Aorta (tissue), 5 donors: ENCODE results near the gene NUTF2. TPM values are rescaled to one million over a fixed set of nuclear protein-coding genes. Genes with fewer than 3 reads are reported as not detected.

Experiments
- ATAC-seq: fragments of 200-7000 bp; cut with Tn5 transposase; one replicate; pipeline ENCODE4 v1.9.1; 2022; ENCODE audit warnings: moderate library complexity; ENCODE audit not compliant: low FRiP score
- DNase-seq, 2 donors: peaks; one replicate each; pipeline ENCODE4 v3.0.0-alpha.2; 2020
- H3K27ac ChIP-seq, 2 donors: one replicate each; pipeline ENCODE4 v1.5.1; 2013; ENCODE audit warnings: low read length in 2 of 2, mild to moderate bottlenecking in 2 of 2, moderate library complexity in 2 of 2, control low read depth in 1 of 2, inconsistent platforms in 1 of 2, low read depth in 1 of 2
- H3K27me3 ChIP-seq, 2 donors: one replicate each; pipeline ENCODE4 v1.6.1; 2013; ENCODE audit warnings: control low read depth in 1 of 2, low read length in 1 of 2, mild to moderate bottlenecking in 1 of 2, moderate library complexity in 1 of 2; ENCODE audit not compliant: insufficient read depth in 2 of 2, control insufficient read depth in 1 of 2
- H3K36me3 ChIP-seq, 2 donors: one replicate each; pipeline ENCODE4 v1.6.1; 2013; ENCODE audit warnings: control low read depth in 1 of 2, low read length in 1 of 2, mild to moderate bottlenecking in 1 of 2; ENCODE audit not compliant: insufficient read depth in 2 of 2, control insufficient read depth in 1 of 2
- H3K4me1 ChIP-seq, 2 donors: one replicate each; pipeline ENCODE4 v1.6.1; 2013; ENCODE audit warnings: low read length in 2 of 2, control low read depth in 1 of 2, mild to moderate bottlenecking in 1 of 2, moderate library complexity in 1 of 2; ENCODE audit not compliant: insufficient read depth in 2 of 2, control insufficient read depth in 1 of 2
- H3K4me3 ChIP-seq, 2 donors: one replicate each; pipeline ENCODE4 v1.5.1; 2013; ENCODE audit warnings: low read length in 2 of 2, control low read depth in 1 of 2, mild to moderate bottlenecking in 1 of 2
- H3K9me3 ChIP-seq: one replicate; pipeline ENCODE4 v1.6.1; 2013; ENCODE audit warnings: mild to moderate bottlenecking, low read length; ENCODE audit not compliant: control insufficient read depth
- WGBS, 2 donors: extraction: QIAGEN DNeasy Blood & Tissue Kit; methylation state at CpG; one replicate each; pipeline ENCODE4 v1.1.7; 2013; 5-methylcytosine and 5-hydroxymethylcytosine counted together
- intact Hi-C, 2 donors: fragments of 100-400 bp; cut with DNase I; formaldehyde crosslinking; loops; one replicate each; pipeline versions ENCODE4 v1.14.2 to v1.15.0; 2022
- polyA plus RNA-seq, 2 donors: library from polyadenylated mRNA; stranded (reverse); fragments of 200-250 nt; gene quantifications; one replicate each; pipeline ENCODE4 v1.2.3, GENCODE V29; 2013
- total RNA-seq, 2 donors: library from RNA; stranded (reverse); fragmentation: NEBNext Ultra II Directional; extraction: Animal tissue kit (Norgen Biotek cat#: 25700); gene quantifications; one replicate each; pipeline ENCODE4 v1.2.1, GENCODE V29; 2021
- donor health status: healthy with polysubstance abuse.
- donor health status: Bipolar disorder and iron deficiency.
- donor health status: DM: no; HTN: no; CAD: no.
- donor health status: DM: no; HTN: no; CAD: no.
- donor health status: DM: yes; HTN: yes; CAD: no.

Gene NUTF2
- total and polyA plus RNA-seq, 4 donors = 80.7 to 130 (median 91.8) TPM

- DNase-seq (peak; percentile 75 to 83), ATAC-seq (peak; percentile 35)
- WGBS, 2 donors = 0 to 1% methylated on average over 59 to 67 of the region's 67 CpGs
- Histone ChIP-seq H3K4me1 (peaks cover 0 to 2% of the 10 kb centered on the region in 2 donors), H3K4me3 (peak overlapping the region; percentile 50 to 81), H3K27me3 (no peaks in the 10 kb centered on the region), H3K9me3 (no peaks in the 10 kb centered on the region), H3K27ac (peak overlapping the region in 1 of 2 donors; percentile 97), H3K36me3 (no peaks in the 10 kb centered on the region)
- intact Hi-C loops = loop anchor here (2.0 to 5.0 kb wide), 3 partner anchors 35 to 50 kb away; partner anchors contain the start of genes NRN1L (in 1 of the 2), PSKH1 (in 1 of the 2), RANBP10 (in 1 of the 2) and TSNAXIP1 (in 1 of the 2)
Observed at GRCh38 chr16:67842509-67843342, 4.0 kb upstream of the NUTF2 start.

GRCh38 chr16:67843343-67843765 is 3.4 kb upstream of the NUTF2 start:
- peaks cover 0 to 5% of the 10 kb centered on the region in 2 donors for H3K4me1 ChIP-seq
- no peak for ATAC-seq
- intact Hi-C loops = loop anchor here (2.0 to 5.0 kb wide), 3 partner anchors 36 to 49 kb away; partner anchors contain the start of genes NRN1L (in 1 of the 2), PSKH1 (in 1 of the 2), RANBP10 (in 1 of the 2) and TSNAXIP1 (in 1 of the 2)

GRCh38 chr16:67844497-67844896 is 2.2 kb upstream of the NUTF2 start:
- Histone ChIP-seq H3K4me1 (peaks cover 0 to 5% of the 10 kb centered on the region in 2 donors), H3K27me3 (no peaks in the 10 kb centered on the region), H3K4me3 (no peak overlapping the region), H3K36me3 (no peaks in the 10 kb centered on the region), H3K27ac (peak overlapping the region in 1 of 2 donors; percentile 20), H3K9me3 (no peaks in the 10 kb centered on the region)
- DNase-seq (no peak), ATAC-seq (no peak)
- intact Hi-C loops = loop anchor here (5.0 kb wide), 2 partner anchors 37 to 38 kb away; partner anchors contain the start of genes NRN1L (in 1 of the 2), RANBP10 (in 1 of the 2) and TSNAXIP1 (in 1 of the 2)
- WGBS, 2 donors = 60 to 67% methylated on average over 4 of the region's 4 CpGs

More at GRCh38 chr16:67843343-67843765, 3.4 kb upstream of the NUTF2 start:
- no peak for DNase-seq
- no peaks in the 10 kb centered on the region for H3K9me3 ChIP-seq
- WGBS, 2 donors = 2 to 8% methylated on average over 11 of the region's 11 CpGs
- no peaks in the 10 kb centered on the region for H3K36me3 ChIP-seq
- no peaks in the 10 kb centered on the region for H3K27me3 ChIP-seq
- H3K27ac ChIP-seq = peak overlapping the region in 1 of 2 donors; percentile 97
- peak overlapping the region; percentile 50 to 81 for H3K4me3 ChIP-seq

- H3K9me3 ChIP-seq = no peaks in the 10 kb centered on the region
- no peaks in the 10 kb centered on the region for H3K36me3 ChIP-seq
- peak overlapping the region in 1 of 2 donors; percentile 7 for H3K27ac ChIP-seq
- H3K4me3 ChIP-seq = no peak overlapping the region
- H3K27me3 ChIP-seq = no peaks in the 10 kb centered on the region
- H3K4me1 ChIP-seq = peaks cover 0 to 5% of the 10 kb centered on the region in 2 donors
- intact Hi-C loops = loop anchor here in 1 of 2 donors (1.0 kb wide), 1 partner anchor 18 kb away; no protein-coding TSS in a partner anchor
- ATAC-seq = no peak
- DNase-seq = no peak
- 53 to 54% methylated on average over 5 of the region's 5 CpGs for WGBS, 2 donors
Observed at GRCh38 chr16:67845291-67846062, 1.3 kb upstream of the NUTF2 start.

- Histone ChIP-seq H3K4me3 (peak overlapping the region; percentile 33 to 76), H3K9me3 (no peaks in the 10 kb centered on the region), H3K27ac (peak overlapping the region; percentile 17 to 97), H3K4me1 (peaks cover 0 to 5% of the 10 kb centered on the region in 2 donors), H3K36me3 (no peaks in the 10 kb centered on the region), H3K27me3 (no peaks in the 10 kb centered on the region)
- intact Hi-C loops = loop anchor here in 1 of 2 donors (1.0 kb wide), 1 partner anchor 17 kb away; no protein-coding TSS in a partner anchor
- DNase-seq (no peak), ATAC-seq (no peak)
- WGBS, 2 donors = 5 to 8% methylated on average over 2 of the region's 2 CpGs
Observed at GRCh38 chr16:67846063-67846319, 742 bp upstream of the NUTF2 start.

- Histone ChIP-seq H3K4me1 (peaks cover 0 to 5% of the 10 kb centered on the region in 2 donors), H3K36me3 (no peaks in the 10 kb centered on the region), H3K27ac (peak within 1 kb of the TSS; percentile 17 to 97), H3K4me3 (peak within 1 kb of the TSS; percentile 33 to 76), H3K27me3 (no peaks in the 10 kb centered on the region), H3K9me3 (no peaks in the 10 kb centered on the region)
- peak; percentile 55 to 88 for DNase-seq
- intact Hi-C loops = no loop called here
- ATAC-seq = peak; percentile 75
- 1% methylated on average over 41 to 62 of the region's 62 CpGs for WGBS, 2 donors
Observed at GRCh38 chr16:67847064-67847861, 530 bp downstream of the NUTF2 start, which contains the start of gene CENPT. CENPT (minus strand) TSS chr16:67847693; CDS start chr16:67833859, 13,834 bp downstream.

GRCh38 chr16:67848118-67848517 is 1.4 kb downstream of the NUTF2 start:
- WGBS, 2 donors = 81 to 86% methylated on average over 11 of the region's 11 CpGs
- ATAC-seq (no peak), DNase-seq (no peak)
- H3K27ac ChIP-seq = no peak overlapping the region
- intact Hi-C loops = no loop called here
- H3K4me1 ChIP-seq = peaks cover 0 to 5% of the 10 kb centered on the region in 2 donors
- no peaks in the 10 kb centered on the region for H3K9me3 ChIP-seq
- H3K27me3 ChIP-seq = no peaks in the 10 kb centered on the region
- peak overlapping the region in 1 of 2 donors; percentile 76 for H3K4me3 ChIP-seq
- no peaks in the 10 kb centered on the region for H3K36me3 ChIP-seq

GRCh38 chr16:67853670-67854069 is 6.9 kb downstream of the NUTF2 start:
- H3K4me1 ChIP-seq = no peaks in the 10 kb centered on the region

More at GRCh38 chr16:67853670-67854069, 6.9 kb downstream of the NUTF2 start:
- Histone ChIP-seq H3K4me3 (no peak overlapping the region), H3K27ac (no peak overlapping the region), H3K27me3 (no peaks in the 10 kb centered on the region), H3K36me3 (no peaks in the 10 kb centered on the region), H3K9me3 (no peaks in the 10 kb centered on the region)
- intact Hi-C loops = no loop called here
- WGBS, 2 donors = 96 to 97% methylated on average over 3 of the region's 3 CpGs
- no peak for DNase-seq
- no peak for ATAC-seq
